ENCODE results near the gene POU1F1.
A peak's percentile ranks its signal among the peaks of the same experiment; 100 is the strongest.
"Not testable (repeated sequence)": the region's sequence is repeated elsewhere in the genome, so short reads cannot be mapped to it uniquely, and the experiment has no call there.

Gene POU1F1

GRCh38 chr3:87276484-87276883, at the start of gene POU1F1:
Gene POU1F1, minus strand, starts transcription at chr3:87276584. Its CDS starts 122 bp downstream, at chr3:87276462.
- no peak for DNase-seq (ENCODE audit: low read depth)

GRCh38 chr3:87324609-87325008, 48.2 kb upstream of the POU1F1 start:
- DNase-seq (ENCODE audit: low read depth): no peak

GRCh38 chr3:87320756-87321626, 44.6 kb upstream of the POU1F1 start:
- DNase-seq (ENCODE audit: low read depth): no peak

GRCh38 chr3:87318617-87319021, 42.2 kb upstream of the POU1F1 start:
- no peak for DNase-seq (ENCODE audit: low read depth)

- DNase-seq (ENCODE audit: low read depth): no peak
Observed at GRCh38 chr3:87317779-87318178, 41.4 kb upstream of the POU1F1 start.

GRCh38 chr3:87313641-87314040, 37.3 kb upstream of the POU1F1 start:
- DNase-seq (ENCODE audit: low read depth): no peak

- no peak for DNase-seq (ENCODE audit: low read depth)
Observed at GRCh38 chr3:87311309-87311708, 34.9 kb upstream of the POU1F1 start.

GRCh38 chr3:87309601-87310000, 33.2 kb upstream of the POU1F1 start:
- DNase-seq (ENCODE audit: low read depth): no peak

GRCh38 chr3:87307805-87308204, 31.4 kb upstream of the POU1F1 start:
- no peak for DNase-seq (ENCODE audit: low read depth)

GRCh38 chr3:87305517-87305916, 29.1 kb upstream of the POU1F1 start:
- no peak for DNase-seq (ENCODE audit: low read depth)

GRCh38 chr3:87305031-87305430, 28.6 kb upstream of the POU1F1 start:
- DNase-seq (ENCODE audit: low read depth): not testable (repeated sequence)

- DNase-seq (ENCODE audit: low read depth): peak; percentile 20
Observed at GRCh38 chr3:87298111-87298718, 21.8 kb upstream of the POU1F1 start.

GRCh38 chr3:87288446-87288845, 12.1 kb upstream of the POU1F1 start:
- no peak for DNase-seq (ENCODE audit: low read depth)

- DNase-seq (ENCODE audit: low read depth): no peak
Observed at GRCh38 chr3:87287011-87287410, 10.6 kb upstream of the POU1F1 start.

GRCh38 chr3:87272718-87273341, 3.6 kb downstream of the POU1F1 start:
- DNase-seq (ENCODE audit: low read depth): no peak

GRCh38 chr3:87270908-87271700, 5.3 kb downstream of the POU1F1 start:
- no peak for DNase-seq (ENCODE audit: low read depth)

- no peak for DNase-seq (ENCODE audit: low read depth)
Observed at GRCh38 chr3:87269723-87270122, 6.7 kb downstream of the POU1F1 start.

GRCh38 chr3:87268646-87269211, 7.7 kb downstream of the POU1F1 start:
- no peak for DNase-seq (ENCODE audit: low read depth)

- no peak for DNase-seq (ENCODE audit: low read depth)
Observed at GRCh38 chr3:87267953-87268645, 8.3 kb downstream of the POU1F1 start.

- no peak for DNase-seq (ENCODE audit: low read depth)
Observed at GRCh38 chr3:87261925-87262324, 14.5 kb downstream of the POU1F1 start.

GRCh38 chr3:87260270-87260669, 16.1 kb downstream of the POU1F1 start:
- DNase-seq (ENCODE audit: low read depth): peak; percentile 30

Data from fibroblast of the conjunctiva (primary cell).